HepG2 (cell line): ENCODE measurements around the gene TCF7L2. TPM values are rescaled to one million over a fixed set of nuclear protein-coding genes. Genes with fewer than 3 reads are reported as not detected.

Source experiments
- ATRX ChIP-seq: sonication (generic); formaldehyde crosslinking; IDR thresholded peaks from 2 replicates; pipeline ENCODE4 v1.4.0; 2020; ENCODE audit warnings: missing genetic modification reagents, borderline replicate concordance
- DMTF1 ChIP-seq: sonication (generic); formaldehyde crosslinking; IDR thresholded peaks from 2 replicates; pipeline ENCODE4 v1.4.0; 2020; ENCODE audit warnings: mild to moderate bottlenecking, missing genetic modification reagents
- ELF3 ChIP-seq: IDR thresholded peaks from 2 replicates; pipeline ENCODE4 v1.6.1; 2016; ENCODE audit warnings: missing genetic modification reagents, missing compliant biosample characterization
- HMG20A ChIP-seq: IDR thresholded peaks from 2 replicates; pipeline ENCODE4 v1.6.1; 2016; ENCODE audit warnings: borderline replicate concordance
- IKZF1 ChIP-seq: fragments of 450-650 bp; IDR thresholded peaks from 2 replicates; pipeline ENCODE4 v1.7.1; 2016
- KDM5A ChIP-seq: fragments of 200-600 bp; sonication (generic); IDR thresholded peaks from 2 replicates; pipeline ENCODE4 v1.7.0; 2018; ENCODE audit warnings: antibody characterized with exemption, mild to moderate bottlenecking, low read length, borderline replicate concordance
- LCORL ChIP-seq, 2 experiments: fragments of 450-650 bp in 1 of 2; sonication (generic) in 1 of 2; formaldehyde crosslinking in 1 of 2; IDR thresholded peaks; 2 replicates each; pipeline versions ENCODE4 v1.5.0 to v1.6.1; 2017 to 2020; ENCODE audit warnings: antibody characterized with exemption in 1 of 2, missing genetic modification reagents in 1 of 2
- NPAS2 ChIP-seq: sonication (generic); formaldehyde crosslinking; IDR thresholded peaks from 2 replicates; pipeline ENCODE4 v1.8.0; 2022; ENCODE audit warnings: mild to moderate bottlenecking, missing genetic modification reagents, borderline replicate concordance
- PLRG1 ChIP-seq: fragments of 450-650 bp; conservative IDR thresholded peaks from 2 replicates; pipeline ENCODE4 v1.6.1; 2016
- PPARG ChIP-seq: conservative IDR thresholded peaks from 2 replicates; pipeline ENCODE4 v1.6.1; 2016; ENCODE audit warnings: missing biosample characterization, missing genetic modification reagents
- SOX5 ChIP-seq: IDR thresholded peaks from 2 replicates; pipeline ENCODE4 v1.6.1; 2016; ENCODE audit warnings: borderline replicate concordance
- TBP ChIP-seq: sonication (generic); formaldehyde crosslinking; IDR thresholded peaks from 2 replicates; pipeline ENCODE4 v1.5.0; 2020; ENCODE audit warnings: missing genetic modification reagents
- ZEB1 ChIP-seq: IDR thresholded peaks from 2 replicates; pipeline ENCODE4 v1.6.1; 2012; ENCODE audit warnings: mild to moderate bottlenecking, low read depth, inconsistent platforms; ENCODE audit not compliant: insufficient replicate concordance
- ZMYM3 ChIP-seq: sonication (generic); formaldehyde crosslinking; IDR thresholded peaks from 2 replicates; pipeline ENCODE4 v1.5.1; 2020; ENCODE audit warnings: mild to moderate bottlenecking, missing genetic modification reagents
- ZNF101 ChIP-seq: sonication (generic); formaldehyde crosslinking; IDR thresholded peaks from 2 replicates; pipeline ENCODE4 v1.4.0; 2020; ENCODE audit warnings: mild to moderate bottlenecking, low read depth, missing genetic modification reagents, borderline replicate concordance
- ZNF33B ChIP-seq: sonication (generic); formaldehyde crosslinking; IDR thresholded peaks from 2 replicates; pipeline ENCODE4 v1.5.1; 2020; ENCODE audit warnings: mild to moderate bottlenecking, missing genetic modification reagents
- ZNF501 ChIP-seq: sonication (generic); formaldehyde crosslinking; IDR thresholded peaks from 2 replicates; pipeline ENCODE4 v1.5.1; 2020; ENCODE audit warnings: mild to moderate bottlenecking, moderate library complexity, missing genetic modification reagents
- ZNF513 ChIP-seq: sonication (generic); formaldehyde crosslinking; conservative IDR thresholded peaks from 2 replicates; pipeline ENCODE4 v1.5.0; 2020; ENCODE audit warnings: missing genetic modification reagents
- ZNF543 ChIP-seq: sonication (generic); formaldehyde crosslinking; IDR thresholded peaks from 2 replicates; pipeline ENCODE4 v1.4.0; 2020; ENCODE audit warnings: mild to moderate bottlenecking, missing genetic modification reagents
- ZNF569 ChIP-seq: sonication (generic); formaldehyde crosslinking; IDR thresholded peaks from 2 replicates; pipeline ENCODE4 v1.5.0; 2020; ENCODE audit warnings: mild to moderate bottlenecking, missing genetic modification reagents, moderate library complexity, borderline replicate concordance
- ZNF616 ChIP-seq: sonication (generic); formaldehyde crosslinking; IDR thresholded peaks from 2 replicates; pipeline ENCODE4 v1.5.0; 2020; ENCODE audit warnings: low read depth, mild to moderate bottlenecking, missing genetic modification reagents
- ZNF644 ChIP-seq: IDR thresholded peaks from 2 replicates; pipeline ENCODE4 v1.6.1; 2016; ENCODE audit warnings: low read depth
- ZNF737 ChIP-seq: sonication (generic); formaldehyde crosslinking; IDR thresholded peaks from 2 replicates; pipeline ENCODE4 v1.5.0; 2020; ENCODE audit warnings: missing genetic modification reagents, mild to moderate bottlenecking, borderline replicate concordance
- ZNF788 ChIP-seq: sonication (generic); formaldehyde crosslinking; IDR thresholded peaks from 2 replicates; pipeline ENCODE4 v1.5.0; 2020; ENCODE audit warnings: mild to moderate bottlenecking, missing genetic modification reagents, borderline replicate concordance
- ZNF839 ChIP-seq: sonication (generic); formaldehyde crosslinking; IDR thresholded peaks from 2 replicates; pipeline ENCODE4 v1.4.0; 2020; ENCODE audit warnings: missing genetic modification reagents, mild to moderate bottlenecking, borderline replicate concordance
- ZSCAN21 ChIP-seq: sonication (generic); formaldehyde crosslinking; IDR thresholded peaks from 2 replicates; pipeline ENCODE4 v1.8.0; 2022; ENCODE audit warnings: mild to moderate bottlenecking, missing genetic modification reagents, moderate library complexity, borderline replicate concordance
- polyA plus RNA-seq, 8 experiments: library from polyadenylated mRNA; depleted of rRNA in 3 of 8; stranded (reverse) in 7 of 8; unstranded in 1 of 8; fragments of >200 nt; fragmentation: Illumina TruSeq in 4 of 8; extraction: Trizol in 4 of 8; gene quantifications; 2 replicates each; pipeline versions ENCODE4 v1.2.1 to v1.2.3, GENCODE V29; 2011 to 2016; ENCODE audit warnings: low read depth in 4 of 8, missing spikeins in 1 of 8, mixed read lengths in 1 of 8; ENCODE audit not compliant: insufficient read depth in 1 of 8
- total RNA-seq, 5 experiments: library from RNA; depleted of rRNA; stranded (reverse); fragments of >200 nt; fragmentation: Illumina TruSeq; extraction: Trizol; gene quantifications; 2 replicates each; pipeline ENCODE4 v1.2.3, GENCODE V29; 2016; ENCODE audit warnings: low read depth in 1 of 5
- TF ChIP-seq, protein P1 (sequence below): sonication (generic); formaldehyde crosslinking; IDR thresholded peaks from 2 replicates; pipeline ENCODE4 v1.5.0; 2020; ENCODE audit warnings: missing genetic modification reagents
- TF ChIP-seq, protein P2 (sequence below): sonication (generic); formaldehyde crosslinking; IDR thresholded peaks from 2 replicates; pipeline ENCODE4 v1.4.0; 2020; ENCODE audit warnings: mild to moderate bottlenecking, missing genetic modification reagents

Gene TCF7L2
- total and polyA plus RNA-seq, 2 of the 13 experiments (the other 11 are each of a cell fraction or from before 2014, with no cell fraction given), result 3.9 to 13.7 TPM

DNA sequence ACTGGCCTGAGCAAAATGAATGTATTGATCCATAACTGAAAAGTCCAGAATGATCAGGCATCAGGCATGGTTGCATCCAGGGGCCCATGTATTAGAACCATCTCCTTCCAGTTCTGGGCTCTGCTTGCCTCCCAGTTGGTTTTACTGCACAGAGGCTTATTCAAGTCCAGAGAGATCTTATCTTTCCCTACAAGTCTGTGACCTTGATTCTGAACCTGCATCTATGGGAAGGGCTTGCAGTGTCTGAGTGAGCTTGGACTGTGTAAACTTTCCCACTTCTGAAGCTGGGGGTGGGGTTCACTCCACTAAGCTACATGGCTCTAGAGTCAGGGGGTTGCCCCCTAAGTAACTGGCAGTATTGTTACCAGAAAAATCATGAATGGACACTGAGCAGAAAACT is 136.2 kb downstream of the TCF7L2 start (continued):
- TF ChIP-seq DMTF1 (CRISPR knock-in tag) (no peak), ZNF543 (CRISPR knock-in tag) (no peak), NPAS2 (no peak), KDM5A (no peak), ZNF788 (CRISPR knock-in tag) (no peak), ZMYM3 (peak; percentile 58; the same call in 1 of the 2 replicates), LCORL (IDR thresholded peaks at IDR 0.05) (no peak), LCORL (CRISPR knock-in tag; IDR thresholded peaks at IDR 0.05) (no peak), TBP (no peak), IKZF1 (no peak), ATRX (CRISPR knock-in tag) (no peak), ZNF513 (CRISPR knock-in tag) (no peak), ELF3 (0 out of 2 replicates have a peak, but pooled peaks have one; percentile 49), ZNF33B (no peak), ZSCAN21 (CRISPR knock-in tag) (no peak), PLRG1 (no peak), ZNF616 (CRISPR knock-in tag) (no peak), HMG20A (CRISPR knock-in tag) (peak; percentile 70; the same call in 1 of the 2 replicates), ZNF501 (CRISPR knock-in tag) (no peak), SOX5 (CRISPR knock-in tag) (peak; percentile 47; the same call in 1 of the 2 replicates), PPARG (0 out of 2 replicates have a peak, but pooled peaks have one; percentile 44), ZNF101 (CRISPR knock-in tag) (no peak), ZNF569 (CRISPR knock-in tag) (no peak), ZNF737 (no peak), ZNF644 (CRISPR knock-in tag) (peak; percentile 44; the same call in 1 of the 2 replicates), ZEB1 (no peak), ZNF839 (CRISPR knock-in tag) (no peak)
- TF ChIP-seq, protein P1, sequence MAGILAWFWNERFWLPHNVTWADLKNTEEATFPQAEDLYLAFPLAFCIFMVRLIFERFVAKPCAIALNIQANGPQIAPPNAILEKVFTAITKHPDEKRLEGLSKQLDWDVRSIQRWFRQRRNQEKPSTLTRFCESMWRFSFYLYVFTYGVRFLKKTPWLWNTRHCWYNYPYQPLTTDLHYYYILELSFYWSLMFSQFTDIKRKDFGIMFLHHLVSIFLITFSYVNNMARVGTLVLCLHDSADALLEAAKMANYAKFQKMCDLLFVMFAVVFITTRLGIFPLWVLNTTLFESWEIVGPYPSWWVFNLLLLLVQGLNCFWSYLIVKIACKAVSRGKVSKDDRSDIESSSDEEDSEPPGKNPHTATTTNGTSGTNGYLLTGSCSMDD (CRISPR knock-in tag), result no peak
- TF ChIP-seq, protein P2, sequence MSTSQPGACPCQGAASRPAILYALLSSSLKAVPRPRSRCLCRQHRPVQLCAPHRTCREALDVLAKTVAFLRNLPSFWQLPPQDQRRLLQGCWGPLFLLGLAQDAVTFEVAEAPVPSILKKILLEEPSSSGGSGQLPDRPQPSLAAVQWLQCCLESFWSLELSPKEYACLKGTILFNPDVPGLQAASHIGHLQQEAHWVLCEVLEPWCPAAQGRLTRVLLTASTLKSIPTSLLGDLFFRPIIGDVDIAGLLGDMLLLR (CRISPR knock-in tag), result no peak
